ENCODE results near the gene SMIM24. TPM values are rescaled to one million over a fixed set of nuclear protein-coding genes. Genes with fewer than 3 reads are reported as not detected.
A peak's percentile ranks its signal among the peaks of the same experiment; 100 is the strongest.

SMIM24 gene
- total and polyA plus RNA-seq, 9 of the 15 experiments (the other 6 are each of a cell fraction or from before 2014, with no cell fraction given), result 0.45 to 12.3 (median 1.4) TPM; not detected in 1

DNA sequence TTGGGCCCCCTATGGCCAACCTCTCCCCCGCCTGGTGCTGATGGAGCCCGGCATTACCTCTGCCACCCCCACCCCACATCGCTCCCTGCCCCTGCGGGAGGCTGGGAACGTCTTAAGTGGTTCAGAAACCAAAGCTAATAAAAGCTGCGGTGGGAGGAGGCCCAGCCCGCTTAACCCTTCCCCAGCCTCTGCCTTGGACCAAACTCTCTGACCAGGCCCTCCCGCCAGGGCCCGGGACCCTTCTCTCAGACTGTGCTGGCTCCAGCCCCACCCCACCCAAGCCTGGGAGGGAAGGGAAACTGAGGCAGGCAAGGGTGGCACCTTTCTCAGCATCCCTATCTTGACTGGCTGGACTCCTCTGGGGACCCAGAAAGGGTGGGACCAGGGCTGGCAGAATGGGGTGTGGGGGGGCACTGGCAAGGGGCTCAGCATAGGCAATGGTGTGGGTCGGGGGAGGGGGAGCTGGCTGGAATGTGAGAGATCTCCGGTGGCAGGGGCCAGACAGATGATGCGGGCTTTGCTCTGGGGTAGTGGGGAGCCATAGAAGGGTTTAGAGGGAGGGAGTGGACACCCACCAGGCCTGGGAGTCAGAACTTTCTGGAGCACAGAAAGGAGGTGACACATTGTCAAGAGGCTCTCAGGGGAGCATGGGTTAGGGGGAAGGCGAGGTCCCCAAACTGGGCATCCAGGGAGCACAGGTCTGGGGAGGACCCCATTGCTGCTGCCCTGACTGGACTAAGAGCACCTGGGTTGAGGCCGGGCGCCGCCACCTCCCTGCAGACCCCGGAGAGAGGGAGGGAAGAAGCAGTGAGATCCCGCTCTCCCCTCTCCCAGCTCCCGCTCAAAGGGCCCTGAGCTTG lies 21.9 kb downstream of the SMIM24 start (continued):
- TF ChIP-seq, protein P1, sequence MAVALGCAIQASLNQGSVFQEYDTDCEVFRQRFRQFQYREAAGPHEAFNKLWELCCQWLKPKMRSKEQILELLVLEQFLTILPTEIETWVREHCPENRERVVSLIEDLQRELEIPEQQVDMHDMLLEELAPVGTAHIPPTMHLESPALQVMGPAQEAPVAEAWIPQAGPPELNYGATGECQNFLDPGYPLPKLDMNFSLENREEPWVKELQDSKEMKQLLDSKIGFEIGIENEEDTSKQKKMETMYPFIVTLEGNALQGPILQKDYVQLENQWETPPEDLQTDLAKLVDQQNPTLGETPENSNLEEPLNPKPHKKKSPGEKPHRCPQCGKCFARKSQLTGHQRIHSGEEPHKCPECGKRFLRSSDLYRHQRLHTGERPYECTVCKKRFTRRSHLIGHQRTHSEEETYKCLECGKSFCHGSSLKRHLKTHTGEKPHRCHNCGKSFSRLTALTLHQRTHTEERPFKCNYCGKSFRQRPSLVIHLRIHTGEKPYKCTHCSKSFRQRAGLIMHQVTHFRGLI (CRISPR knock-in tag; IDR thresholded peaks at IDR 0.05), result no peak
- TF ChIP-seq, protein P2, sequence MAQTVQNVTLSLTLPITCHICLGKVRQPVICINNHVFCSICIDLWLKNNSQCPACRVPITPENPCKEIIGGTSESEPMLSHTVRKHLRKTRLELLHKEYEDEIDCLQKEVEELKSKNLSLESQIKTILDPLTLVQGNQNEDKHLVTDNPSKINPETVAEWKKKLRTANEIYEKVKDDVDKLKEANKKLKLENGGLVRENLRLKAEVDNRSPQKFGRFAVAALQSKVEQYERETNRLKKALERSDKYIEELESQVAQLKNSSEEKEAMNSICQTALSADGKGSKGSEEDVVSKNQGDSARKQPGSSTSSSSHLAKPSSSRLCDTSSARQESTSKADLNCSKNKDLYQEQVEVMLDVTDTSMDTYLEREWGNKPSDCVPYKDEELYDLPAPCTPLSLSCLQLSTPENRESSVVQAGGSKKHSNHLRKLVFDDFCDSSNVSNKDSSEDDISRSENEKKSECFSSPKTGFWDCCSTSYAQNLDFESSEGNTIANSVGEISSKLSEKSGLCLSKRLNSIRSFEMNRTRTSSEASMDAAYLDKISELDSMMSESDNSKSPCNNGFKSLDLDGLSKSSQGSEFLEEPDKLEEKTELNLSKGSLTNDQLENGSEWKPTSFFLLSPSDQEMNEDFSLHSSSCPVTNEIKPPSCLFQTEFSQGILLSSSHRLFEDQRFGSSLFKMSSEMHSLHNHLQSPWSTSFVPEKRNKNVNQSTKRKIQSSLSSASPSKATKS (CRISPR knock-in tag; IDR thresholded peaks at IDR 0.05), result no peak
- no peak for TF ChIP-seq MTA2 (IDR thresholded peaks at IDR 0.05; ENCODE audit: low read depth)
- no peak for TF ChIP-seq CC2D1A (IDR thresholded peaks at IDR 0.05)
- no peak for TF ChIP-seq ZNF695 (CRISPR knock-in tag; IDR thresholded peaks at IDR 0.05)
- no peak for TF ChIP-seq BRF1 (IDR thresholded peaks at IDR 0.05; ENCODE audit: borderline replicate concordance, extremely low read depth, insufficient read length)
- no peak for TF ChIP-seq NFE2 (IDR thresholded peaks at IDR 0.05; ENCODE audit: low read depth)
- TF ChIP-seq TEAD2 (tag; IDR thresholded peaks at IDR 0.05), result no peak
- TF ChIP-seq RCOR1 (IDR thresholded peaks at IDR 0.05; ENCODE audit: borderline replicate concordance in 1 of 2, low read depth in 2 of 2, low read length in 2 of 2), result peak in 1 of 2 experiments; percentile 37; a peak in 1 of 4 replicates
- TF ChIP-seq ERF (CRISPR knock-in tag; IDR thresholded peaks at IDR 0.05), result no peak
- TF ChIP-seq CREB1 (IDR thresholded peaks at IDR 0.05), result no peak
- TF ChIP-seq CREB1 (CRISPR knock-in tag; IDR thresholded peaks at IDR 0.05), result no peak
- TF ChIP-seq, protein P3, sequence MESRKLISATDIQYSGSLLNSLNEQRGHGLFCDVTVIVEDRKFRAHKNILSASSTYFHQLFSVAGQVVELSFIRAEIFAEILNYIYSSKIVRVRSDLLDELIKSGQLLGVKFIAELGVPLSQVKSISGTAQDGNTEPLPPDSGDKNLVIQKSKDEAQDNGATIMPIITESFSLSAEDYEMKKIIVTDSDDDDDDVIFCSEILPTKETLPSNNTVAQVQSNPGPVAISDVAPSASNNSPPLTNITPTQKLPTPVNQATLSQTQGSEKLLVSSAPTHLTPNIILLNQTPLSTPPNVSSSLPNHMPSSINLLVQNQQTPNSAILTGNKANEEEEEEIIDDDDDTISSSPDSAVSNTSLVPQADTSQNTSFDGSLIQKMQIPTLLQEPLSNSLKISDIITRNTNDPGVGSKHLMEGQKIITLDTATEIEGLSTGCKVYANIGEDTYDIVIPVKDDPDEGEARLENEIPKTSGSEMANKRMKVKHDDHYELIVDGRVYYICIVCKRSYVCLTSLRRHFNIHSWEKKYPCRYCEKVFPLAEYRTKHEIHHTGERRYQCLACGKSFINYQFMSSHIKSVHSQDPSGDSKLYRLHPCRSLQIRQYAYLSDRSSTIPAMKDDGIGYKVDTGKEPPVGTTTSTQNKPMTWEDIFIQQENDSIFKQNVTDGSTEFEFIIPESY (CRISPR knock-in tag; IDR thresholded peaks at IDR 0.05), result peak; percentile 49; the same call in 1 of the 2 replicates
- TF ChIP-seq MED1 (CRISPR knock-in tag; IDR thresholded peaks at IDR 0.05; ENCODE audit: borderline replicate concordance), result no peak
- no peak for TF ChIP-seq MEF2D (tag; conservative IDR thresholded peaks at IDR 0.05; ENCODE audit: low read depth)
- no peak for TF ChIP-seq NCOA6 (IDR thresholded peaks at IDR 0.05)
- no peak for TF ChIP-seq RBM15 (IDR thresholded peaks at IDR 0.05; ENCODE audit: insufficient read depth, low read length)
- TF ChIP-seq, protein P4, sequence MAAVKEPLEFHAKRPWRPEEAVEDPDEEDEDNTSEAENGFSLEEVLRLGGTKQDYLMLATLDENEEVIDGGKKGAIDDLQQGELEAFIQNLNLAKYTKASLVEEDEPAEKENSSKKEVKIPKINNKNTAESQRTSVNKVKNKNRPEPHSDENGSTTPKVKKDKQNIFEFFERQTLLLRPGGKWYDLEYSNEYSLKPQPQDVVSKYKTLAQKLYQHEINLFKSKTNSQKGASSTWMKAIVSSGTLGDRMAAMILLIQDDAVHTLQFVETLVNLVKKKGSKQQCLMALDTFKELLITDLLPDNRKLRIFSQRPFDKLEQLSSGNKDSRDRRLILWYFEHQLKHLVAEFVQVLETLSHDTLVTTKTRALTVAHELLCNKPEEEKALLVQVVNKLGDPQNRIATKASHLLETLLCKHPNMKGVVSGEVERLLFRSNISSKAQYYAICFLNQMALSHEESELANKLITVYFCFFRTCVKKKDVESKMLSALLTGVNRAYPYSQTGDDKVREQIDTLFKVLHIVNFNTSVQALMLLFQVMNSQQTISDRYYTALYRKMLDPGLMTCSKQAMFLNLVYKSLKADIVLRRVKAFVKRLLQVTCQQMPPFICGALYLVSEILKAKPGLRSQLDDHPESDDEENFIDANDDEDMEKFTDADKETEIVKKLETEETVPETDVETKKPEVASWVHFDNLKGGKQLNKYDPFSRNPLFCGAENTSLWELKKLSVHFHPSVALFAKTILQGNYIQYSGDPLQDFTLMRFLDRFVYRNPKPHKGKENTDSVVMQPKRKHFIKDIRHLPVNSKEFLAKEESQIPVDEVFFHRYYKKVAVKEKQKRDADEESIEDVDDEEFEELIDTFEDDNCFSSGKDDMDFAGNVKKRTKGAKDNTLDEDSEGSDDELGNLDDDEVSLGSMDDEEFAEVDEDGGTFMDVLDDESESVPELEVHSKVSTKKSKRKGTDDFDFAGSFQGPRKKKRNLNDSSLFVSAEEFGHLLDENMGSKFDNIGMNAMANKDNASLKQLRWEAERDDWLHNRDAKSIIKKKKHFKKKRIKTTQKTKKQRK (IDR thresholded peaks at IDR 0.05; ENCODE audit: borderline replicate concordance, low read depth, low read length), result no peak
- TF ChIP-seq TEAD1 (CRISPR knock-in tag; IDR thresholded peaks at IDR 0.05), result 0 out of 4 replicates have a peak, but pooled peaks of 1 of the 2 experiments have one; percentile 23
